MV-4-11 (cell line): ENCODE results near the gene DAAM1.

Source experiments
- DNase-seq: peaks from one replicate; lab custom pipeline; 2025; lab: John Stamatoyannopoulos, UW

DAAM1 gene

GRCh38 chr14:59187802-59188460 lies 536 bp upstream of the DAAM1 start:
- no peak for DNase-seq

DNA sequence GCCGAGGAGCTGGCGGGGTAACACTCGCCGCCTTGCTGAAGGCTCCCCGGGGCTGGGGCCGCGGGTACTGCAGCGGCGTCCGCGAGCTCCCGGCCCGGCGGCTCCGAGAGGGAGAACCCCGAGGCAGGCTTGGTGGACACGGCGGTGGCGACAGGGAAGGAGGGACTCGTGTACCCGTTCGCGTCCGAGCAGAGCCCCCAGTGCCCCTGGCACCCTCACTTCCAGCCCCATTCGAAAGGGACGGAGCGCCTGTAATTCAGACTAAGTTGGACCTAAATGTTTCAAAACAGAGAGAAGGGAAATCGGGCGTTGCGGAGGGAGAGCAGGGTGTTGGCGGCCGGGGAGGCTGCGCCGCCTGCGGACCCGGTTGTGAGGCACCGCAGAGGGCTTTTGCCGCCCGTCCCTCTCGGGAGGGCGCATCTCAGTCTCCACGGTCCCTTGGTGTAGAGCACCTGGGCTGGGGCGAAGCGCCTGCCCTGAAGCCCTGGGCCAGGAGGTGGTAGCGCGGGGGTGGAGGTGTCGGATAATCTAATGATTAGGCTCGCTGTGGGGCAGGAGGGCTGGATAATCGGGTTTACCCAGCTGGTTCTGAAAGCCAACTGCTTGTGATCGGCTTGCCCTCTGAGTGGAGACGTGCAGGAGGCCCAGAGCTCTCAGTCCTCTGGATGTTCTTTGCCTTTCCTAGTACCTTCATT lies 771 bp downstream of the DAAM1 start:
- no peak for DNase-seq

DNA sequence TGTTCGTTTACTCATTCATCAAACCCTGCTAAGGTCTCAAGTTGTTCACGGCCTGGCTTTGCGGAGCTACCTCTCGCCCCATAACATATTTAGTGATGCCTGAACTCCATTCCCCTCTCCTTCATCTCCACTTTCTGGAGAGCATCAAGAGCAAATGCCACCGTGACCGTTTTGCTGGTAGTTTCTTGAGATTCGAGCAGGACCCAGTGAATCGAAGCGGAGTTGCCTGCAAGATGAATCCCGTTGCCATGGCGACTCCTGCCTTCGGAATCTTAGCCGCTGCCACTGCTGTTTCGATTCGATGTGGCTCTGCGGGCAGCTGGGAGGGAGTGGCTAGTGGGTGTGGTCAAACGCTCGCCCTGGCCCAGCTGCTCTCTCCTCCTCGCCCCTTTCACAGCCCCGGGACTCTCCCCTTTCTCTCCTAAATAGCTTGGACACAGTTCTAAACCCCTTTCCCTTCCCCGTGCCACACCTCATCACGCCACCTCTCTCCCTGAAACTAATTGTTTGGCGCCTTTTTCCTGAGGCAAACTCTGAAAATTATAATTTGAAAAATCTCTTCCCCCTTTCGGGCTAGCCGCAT lies 1.4 kb downstream of the DAAM1 start:
- DNase-seq: peak; percentile 87

DNA sequence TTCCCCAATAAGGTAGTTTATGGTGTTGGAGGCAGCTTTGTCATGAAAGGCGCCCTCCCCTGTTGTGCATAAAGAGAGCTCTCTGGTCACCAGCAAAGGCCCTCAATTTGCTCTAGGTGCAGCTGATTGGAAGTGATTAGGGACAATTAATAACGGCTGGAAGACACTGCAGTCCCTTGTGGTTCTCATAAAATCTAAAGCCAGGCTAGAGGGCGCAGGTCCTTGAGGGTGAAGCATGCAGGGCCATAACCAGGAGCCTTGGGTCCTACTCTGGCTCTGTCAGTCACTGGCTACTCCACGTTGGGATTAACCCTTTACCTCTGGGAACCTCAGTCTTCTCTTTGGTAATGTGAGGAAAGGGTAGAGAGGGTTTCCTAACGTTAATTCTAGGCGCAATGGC lies 1.9 kb downstream of the DAAM1 start:
- DNase-seq: peak; percentile 47

GRCh38 chr14:59195912-59196311 lies 7.4 kb downstream of the DAAM1 start:
- DNase-seq: no peak

GRCh38 chr14:59197695-59198262 lies 9.3 kb downstream of the DAAM1 start:
- DNase-seq: no peak

DNA sequence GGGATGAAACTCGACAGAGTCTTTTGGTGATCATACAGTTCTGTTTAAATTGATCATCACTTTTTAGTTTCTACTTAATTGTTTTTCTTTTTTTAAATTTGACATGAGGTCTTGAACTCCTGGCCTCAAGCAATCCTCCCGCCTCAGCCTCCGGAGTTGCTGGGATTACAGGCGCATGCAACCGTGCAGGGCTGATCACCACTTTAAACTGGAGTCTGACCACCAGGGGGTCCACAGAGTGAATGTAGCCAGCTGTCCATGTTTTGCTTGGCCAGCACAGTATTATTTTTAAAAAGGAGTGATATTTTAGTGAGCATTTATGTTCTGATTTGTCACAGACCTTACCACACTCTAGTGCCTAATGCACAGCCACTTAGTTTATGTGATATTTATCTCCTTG lies 10.7 kb downstream of the DAAM1 start:
- DNase-seq: no peak

- DNase-seq: no peak
Measured at GRCh38 chr14:59199614-59200013, 11.1 kb downstream of the DAAM1 start.

GRCh38 chr14:59200195-59200594 lies 11.7 kb downstream of the DAAM1 start:
- no peak for DNase-seq

- no peak for DNase-seq
Measured at GRCh38 chr14:59202031-59202430, 13.6 kb downstream of the DAAM1 start.

- no peak for DNase-seq
Measured at GRCh38 chr14:59204305-59204704, 15.8 kb downstream of the DAAM1 start.

GRCh38 chr14:59206892-59207291 lies 18.4 kb downstream of the DAAM1 start:
- DNase-seq: no peak

- no peak for DNase-seq
Measured at GRCh38 chr14:59207506-59207933, 19.1 kb downstream of the DAAM1 start.

DNA sequence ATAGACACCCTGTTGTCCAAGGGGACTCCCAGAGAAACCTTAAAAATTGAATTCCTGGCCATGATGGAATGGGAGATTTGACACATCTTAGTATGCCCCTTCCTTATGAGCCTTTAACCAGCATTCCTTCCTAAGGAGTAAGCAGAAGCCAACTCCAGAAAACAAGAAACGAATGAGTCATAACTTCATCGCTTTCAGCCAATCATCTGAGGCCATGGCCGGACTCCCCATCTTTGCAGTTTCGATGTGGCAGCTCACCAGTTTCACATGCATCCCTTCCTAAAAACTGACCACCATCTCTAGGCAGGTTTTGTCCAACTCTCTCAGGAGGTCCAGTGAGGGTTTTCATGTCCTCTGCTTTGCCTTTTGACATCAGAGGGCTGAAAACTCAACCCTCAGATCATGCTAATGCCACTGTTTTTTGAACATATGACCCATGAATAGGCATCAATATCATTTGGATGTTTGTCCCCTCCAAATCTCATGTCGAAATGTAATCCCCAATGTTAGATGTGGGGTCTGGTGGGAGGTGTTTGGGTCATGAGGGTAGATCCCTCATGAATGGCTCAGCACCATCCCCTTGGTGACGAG lies 19.9 kb downstream of the DAAM1 start:
- peak; percentile 4 for DNase-seq

DNA sequence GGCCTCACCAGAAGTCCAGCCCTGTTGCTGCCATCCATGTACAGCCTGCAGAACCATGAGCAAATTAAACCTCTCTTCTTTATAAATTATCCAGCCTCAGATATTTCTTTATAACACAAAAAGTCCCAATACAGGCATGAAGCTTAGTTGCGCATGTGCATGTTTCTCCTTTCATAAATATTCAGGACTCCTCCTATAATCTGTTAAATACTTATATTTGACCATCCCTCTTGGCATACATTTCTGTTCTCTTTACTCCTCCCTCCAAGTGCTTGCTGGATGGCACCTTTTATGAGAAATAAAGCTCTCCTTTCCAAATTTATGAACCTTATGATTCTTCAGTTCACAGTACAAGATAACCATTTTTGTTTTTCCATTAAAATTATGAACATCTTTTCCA lies 20.5 kb downstream of the DAAM1 start:
- DNase-seq: no peak

GRCh38 chr14:59210621-59211020 lies 22.2 kb downstream of the DAAM1 start:
- DNase-seq: no peak

DNA sequence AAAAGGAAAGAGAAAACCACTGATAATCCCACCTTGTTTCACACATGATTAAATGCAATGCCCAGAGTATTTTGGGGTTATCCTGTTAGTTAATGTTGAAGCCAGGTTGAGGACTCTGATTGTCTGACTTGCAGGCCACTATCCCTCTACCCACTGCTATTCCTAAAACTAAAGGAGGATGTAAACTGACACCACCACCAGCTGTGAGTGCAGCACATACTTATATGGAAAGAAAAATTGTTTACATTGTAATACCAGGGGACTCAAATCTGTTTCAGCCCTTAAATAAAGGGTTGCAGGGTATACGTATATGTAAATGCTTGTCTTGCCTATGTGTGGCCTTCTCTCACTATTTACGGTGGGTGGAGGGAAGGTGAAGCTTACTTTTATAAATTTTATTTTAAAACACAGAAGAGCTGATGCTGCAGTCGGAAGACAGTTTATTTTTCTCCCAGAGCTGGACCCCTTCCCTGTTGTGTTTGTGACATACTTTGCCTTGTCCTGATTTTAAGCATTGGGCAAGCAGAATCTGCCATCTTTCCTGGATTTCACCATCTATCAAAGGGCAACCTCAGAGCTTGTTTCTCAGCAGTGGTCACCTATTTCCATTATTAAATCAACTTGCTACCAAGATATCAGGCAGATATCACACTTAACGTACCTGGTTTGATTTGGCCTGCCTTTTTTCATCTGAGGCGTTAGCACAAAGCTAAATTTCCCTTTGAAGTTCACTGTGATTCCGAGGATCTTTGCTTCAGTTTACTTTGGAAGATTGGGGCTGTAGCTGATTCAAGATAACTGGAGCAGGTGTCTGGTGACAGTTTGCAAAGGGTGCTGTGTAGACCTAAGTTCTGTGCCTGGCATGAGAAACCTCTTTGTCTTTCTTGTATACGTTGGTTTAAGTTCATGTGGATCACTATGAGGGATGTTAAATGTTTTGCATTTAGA lies 25.2 kb downstream of the DAAM1 start:
- no peak for DNase-seq

- peak; percentile 2 for DNase-seq
Measured at GRCh38 chr14:59214702-59215302, 26.3 kb downstream of the DAAM1 start.

DNA sequence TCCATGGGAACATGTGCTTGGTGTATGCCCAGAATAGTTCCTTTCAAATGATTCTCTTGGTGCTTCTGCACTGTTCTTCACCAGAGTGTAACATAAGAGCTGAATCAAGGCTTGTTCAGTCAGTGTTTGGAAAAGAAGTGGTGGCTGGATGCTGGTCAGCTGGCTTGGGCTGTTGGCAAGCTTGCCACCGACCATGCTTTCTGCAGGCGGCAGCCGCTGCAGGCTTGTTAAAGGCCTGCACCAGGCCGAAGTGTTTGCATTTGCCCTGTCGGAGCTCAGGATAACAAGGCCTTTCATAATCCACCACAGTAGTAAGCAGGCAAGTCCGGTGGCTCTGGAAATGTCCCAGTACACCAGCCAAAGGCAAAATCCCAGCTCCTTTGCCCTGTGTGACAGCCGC lies 26.9 kb downstream of the DAAM1 start:
- DNase-seq: no peak

DNA sequence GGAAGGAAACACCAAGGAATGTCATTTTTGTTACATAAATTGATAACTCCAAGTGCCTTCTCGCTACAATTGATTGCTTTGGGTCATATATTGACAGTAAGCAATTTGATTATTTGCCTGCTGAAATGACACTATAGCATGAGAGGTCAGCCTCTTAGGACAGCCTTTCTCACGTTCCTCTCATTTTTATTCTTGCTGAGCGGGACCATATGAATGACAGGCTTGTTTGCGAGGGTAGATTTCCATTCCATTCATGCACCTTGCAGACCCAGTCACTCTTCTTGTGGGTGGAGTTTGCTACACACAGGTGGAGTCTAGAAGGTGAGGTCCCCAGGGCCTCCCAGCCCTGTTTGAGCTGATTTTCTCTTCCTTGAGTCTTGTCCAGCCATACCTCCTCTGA lies 27.3 kb downstream of the DAAM1 start:
- DNase-seq: no peak

DNA sequence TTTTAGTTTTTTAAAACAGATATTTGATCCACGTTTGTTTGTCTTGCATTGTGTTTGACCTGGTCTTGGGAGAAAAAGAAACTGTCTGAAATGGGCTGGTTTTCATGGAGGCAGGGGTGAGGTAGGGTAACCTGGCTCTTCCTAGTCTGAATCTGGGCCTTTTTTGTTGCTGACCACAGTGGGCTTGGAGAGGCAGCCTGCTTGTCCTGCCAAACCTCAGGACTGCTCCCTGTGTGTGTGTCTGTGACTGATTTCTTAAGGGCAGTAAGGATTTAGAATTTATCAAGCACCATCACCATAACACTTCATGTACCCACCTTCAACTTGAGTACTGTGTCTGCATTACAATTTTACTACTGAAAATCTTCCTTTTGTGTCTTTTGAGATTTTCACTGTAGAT lies 28.5 kb downstream of the DAAM1 start:
- DNase-seq: no peak
